HepG2 (cell line): ENCODE measurements around the gene LSMEM2. TPM values are rescaled to one million over a fixed set of nuclear protein-coding genes. Genes with fewer than 3 reads are reported as not detected.

Experiments used
- ATRX ChIP-seq: sonication (generic); formaldehyde crosslinking; IDR thresholded peaks from 2 replicates; pipeline ENCODE4 v1.4.0; 2020; ENCODE audit warnings: missing genetic modification reagents, borderline replicate concordance
- CREB1 ChIP-seq, 2 experiments: fragments of 450-650 bp in 1 of 2; IDR thresholded peaks; 2 replicates each; pipeline ENCODE4 v1.6.1; 2016 to 2017; ENCODE audit warnings: control low read depth in 1 of 2, mild to moderate bottlenecking in 1 of 2, missing compliant biosample characterization in 1 of 2, missing genetic modification characterization in 1 of 2
- HDAC2 ChIP-seq: sonication (generic); formaldehyde crosslinking; IDR thresholded peaks from 2 replicates; pipeline ENCODE4 v1.4.0; 2020; ENCODE audit warnings: missing genetic modification reagents
- HMG20A ChIP-seq: IDR thresholded peaks from 2 replicates; pipeline ENCODE4 v1.6.1; 2016; ENCODE audit warnings: borderline replicate concordance
- NR2C2 ChIP-seq: sonication (generic); formaldehyde crosslinking; IDR thresholded peaks from 2 replicates; pipeline ENCODE4 v1.4.0; 2020; ENCODE audit warnings: missing genetic modification reagents, mild to moderate bottlenecking, moderate library complexity, borderline replicate concordance
- PCBP2 ChIP-seq: fragments of 200-400 bp; formaldehyde crosslinking; optimal IDR thresholded peaks from 2 replicates; pipeline ENCODE3; 2018; ENCODE audit warnings: low read length, low read depth; ENCODE audit not compliant: poor library complexity, severe bottlenecking
- SMAD1 ChIP-seq: sonication (generic); formaldehyde crosslinking; IDR thresholded peaks from 2 replicates; pipeline ENCODE4 v1.4.0; 2020; ENCODE audit warnings: missing genetic modification reagents, low read depth, mild to moderate bottlenecking, borderline replicate concordance
- ZNF772 ChIP-seq: sonication (generic); formaldehyde crosslinking; IDR thresholded peaks from 2 replicates; pipeline ENCODE4 v1.5.0; 2020; ENCODE audit warnings: mild to moderate bottlenecking, missing genetic modification reagents
- ZNF775 ChIP-seq: sonication (generic); formaldehyde crosslinking; IDR thresholded peaks from 2 replicates; pipeline ENCODE4 v1.4.0; 2020; ENCODE audit warnings: missing genetic modification reagents, mild to moderate bottlenecking, moderate library complexity, borderline replicate concordance
- ZNF782 ChIP-seq: sonication (generic); formaldehyde crosslinking; IDR thresholded peaks from 2 replicates; pipeline ENCODE4 v1.4.0; 2020; ENCODE audit warnings: missing genetic modification reagents, mild to moderate bottlenecking, borderline replicate concordance
- polyA plus RNA-seq, 8 experiments: library from polyadenylated mRNA; depleted of rRNA in 3 of 8; stranded (reverse) in 7 of 8; unstranded in 1 of 8; fragments of >200 nt; fragmentation: Illumina TruSeq in 4 of 8; extraction: Trizol in 4 of 8; gene quantifications; 2 replicates each; pipeline versions ENCODE4 v1.2.1 to v1.2.3, GENCODE V29; 2011 to 2016; ENCODE audit warnings: low read depth in 4 of 8, missing spikeins in 1 of 8, mixed read lengths in 1 of 8; ENCODE audit not compliant: insufficient read depth in 1 of 8
- total RNA-seq, 5 experiments: library from RNA; depleted of rRNA; stranded (reverse); fragments of >200 nt; fragmentation: Illumina TruSeq; extraction: Trizol; gene quantifications; 2 replicates each; pipeline ENCODE4 v1.2.3, GENCODE V29; 2016; ENCODE audit warnings: low read depth in 1 of 5
- TF ChIP-seq, protein P1 (sequence below): sonication (generic); formaldehyde crosslinking; IDR thresholded peaks from 2 replicates; pipeline ENCODE4 v1.5.1; 2020; ENCODE audit warnings: mild to moderate bottlenecking, moderate library complexity, missing genetic modification reagents
- TF ChIP-seq, protein P2 (sequence below): sonication (generic); formaldehyde crosslinking; IDR thresholded peaks from 2 replicates; pipeline ENCODE4 v1.9.0; 2021; ENCODE audit warnings: mild to moderate bottlenecking, missing genetic modification reagents
- TF ChIP-seq, protein P3 (sequence below): sonication (generic); formaldehyde crosslinking; IDR thresholded peaks from 2 replicates; pipeline ENCODE4 v1.8.0; 2022; ENCODE audit warnings: missing genetic modification reagents, mild to moderate bottlenecking, moderate library complexity, borderline replicate concordance
- TF ChIP-seq, protein P4 (sequence below): sonication (generic); formaldehyde crosslinking; IDR thresholded peaks from 2 replicates; pipeline ENCODE4 v1.4.0; 2020; ENCODE audit warnings: missing genetic modification reagents

The LSMEM2 gene
- total and polyA plus RNA-seq, 2 of the 13 experiments (the other 11 are each of a cell fraction or from before 2014, with no cell fraction given), result 0.07 to 0.41 TPM

DNA sequence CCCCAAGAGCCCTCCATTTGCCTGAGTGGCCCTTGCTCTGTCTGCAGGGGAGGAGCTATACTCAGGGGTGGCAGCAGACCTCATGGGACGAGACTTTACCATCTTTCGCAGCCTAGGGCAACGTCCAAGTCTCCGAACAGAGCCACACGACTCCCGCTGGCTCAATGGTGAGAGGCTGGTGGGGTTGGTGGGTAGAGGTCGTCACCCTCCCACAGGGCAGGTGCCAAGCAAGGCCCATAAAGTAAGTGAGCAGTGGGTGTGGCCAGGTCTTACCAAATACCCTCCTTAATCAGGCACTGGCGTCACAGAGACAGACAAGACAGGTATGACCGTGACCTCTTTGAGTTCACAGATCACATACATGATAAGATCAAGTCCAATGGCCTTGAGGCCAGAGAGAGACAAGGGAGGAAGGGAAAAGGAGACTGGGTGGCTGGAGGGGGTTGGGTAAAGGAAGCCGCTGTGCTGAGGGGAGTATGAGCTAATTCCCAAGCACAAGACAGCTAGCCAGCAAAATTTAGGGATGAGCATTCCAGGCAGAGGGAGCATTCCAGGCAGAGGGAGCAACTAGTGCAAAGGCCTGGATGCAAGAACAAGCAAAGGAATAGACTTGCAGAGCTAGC, 7.5 kb upstream of the LSMEM2 start (continued):
- TF ChIP-seq, protein P1, sequence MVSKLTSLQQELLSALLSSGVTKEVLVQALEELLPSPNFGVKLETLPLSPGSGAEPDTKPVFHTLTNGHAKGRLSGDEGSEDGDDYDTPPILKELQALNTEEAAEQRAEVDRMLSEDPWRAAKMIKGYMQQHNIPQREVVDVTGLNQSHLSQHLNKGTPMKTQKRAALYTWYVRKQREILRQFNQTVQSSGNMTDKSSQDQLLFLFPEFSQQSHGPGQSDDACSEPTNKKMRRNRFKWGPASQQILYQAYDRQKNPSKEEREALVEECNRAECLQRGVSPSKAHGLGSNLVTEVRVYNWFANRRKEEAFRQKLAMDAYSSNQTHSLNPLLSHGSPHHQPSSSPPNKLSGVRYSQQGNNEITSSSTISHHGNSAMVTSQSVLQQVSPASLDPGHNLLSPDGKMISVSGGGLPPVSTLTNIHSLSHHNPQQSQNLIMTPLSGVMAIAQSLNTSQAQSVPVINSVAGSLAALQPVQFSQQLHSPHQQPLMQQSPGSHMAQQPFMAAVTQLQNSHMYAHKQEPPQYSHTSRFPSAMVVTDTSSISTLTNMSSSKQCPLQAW, result 0 out of 2 replicates have a peak, but pooled peaks have one; percentile 51
- TF ChIP-seq ZNF775 (CRISPR knock-in tag), result no peak
- TF ChIP-seq ATRX (CRISPR knock-in tag), result no peak
- peak; percentile 82 for TF ChIP-seq NR2C2 (CRISPR knock-in tag)
- no peak for TF ChIP-seq ZNF782
- TF ChIP-seq HDAC2 (CRISPR knock-in tag), result peak; percentile 77
- no peak for TF ChIP-seq CREB1 (IDR thresholded peaks at IDR 0.05)
- TF ChIP-seq CREB1 (CRISPR knock-in tag; IDR thresholded peaks at IDR 0.05), result no peak
- 0 out of 2 replicates have a peak, but pooled peaks have one; percentile 15 for TF ChIP-seq SMAD1 (CRISPR knock-in tag)
- TF ChIP-seq ZNF772 (CRISPR knock-in tag), result no peak
- TF ChIP-seq, protein P2, sequence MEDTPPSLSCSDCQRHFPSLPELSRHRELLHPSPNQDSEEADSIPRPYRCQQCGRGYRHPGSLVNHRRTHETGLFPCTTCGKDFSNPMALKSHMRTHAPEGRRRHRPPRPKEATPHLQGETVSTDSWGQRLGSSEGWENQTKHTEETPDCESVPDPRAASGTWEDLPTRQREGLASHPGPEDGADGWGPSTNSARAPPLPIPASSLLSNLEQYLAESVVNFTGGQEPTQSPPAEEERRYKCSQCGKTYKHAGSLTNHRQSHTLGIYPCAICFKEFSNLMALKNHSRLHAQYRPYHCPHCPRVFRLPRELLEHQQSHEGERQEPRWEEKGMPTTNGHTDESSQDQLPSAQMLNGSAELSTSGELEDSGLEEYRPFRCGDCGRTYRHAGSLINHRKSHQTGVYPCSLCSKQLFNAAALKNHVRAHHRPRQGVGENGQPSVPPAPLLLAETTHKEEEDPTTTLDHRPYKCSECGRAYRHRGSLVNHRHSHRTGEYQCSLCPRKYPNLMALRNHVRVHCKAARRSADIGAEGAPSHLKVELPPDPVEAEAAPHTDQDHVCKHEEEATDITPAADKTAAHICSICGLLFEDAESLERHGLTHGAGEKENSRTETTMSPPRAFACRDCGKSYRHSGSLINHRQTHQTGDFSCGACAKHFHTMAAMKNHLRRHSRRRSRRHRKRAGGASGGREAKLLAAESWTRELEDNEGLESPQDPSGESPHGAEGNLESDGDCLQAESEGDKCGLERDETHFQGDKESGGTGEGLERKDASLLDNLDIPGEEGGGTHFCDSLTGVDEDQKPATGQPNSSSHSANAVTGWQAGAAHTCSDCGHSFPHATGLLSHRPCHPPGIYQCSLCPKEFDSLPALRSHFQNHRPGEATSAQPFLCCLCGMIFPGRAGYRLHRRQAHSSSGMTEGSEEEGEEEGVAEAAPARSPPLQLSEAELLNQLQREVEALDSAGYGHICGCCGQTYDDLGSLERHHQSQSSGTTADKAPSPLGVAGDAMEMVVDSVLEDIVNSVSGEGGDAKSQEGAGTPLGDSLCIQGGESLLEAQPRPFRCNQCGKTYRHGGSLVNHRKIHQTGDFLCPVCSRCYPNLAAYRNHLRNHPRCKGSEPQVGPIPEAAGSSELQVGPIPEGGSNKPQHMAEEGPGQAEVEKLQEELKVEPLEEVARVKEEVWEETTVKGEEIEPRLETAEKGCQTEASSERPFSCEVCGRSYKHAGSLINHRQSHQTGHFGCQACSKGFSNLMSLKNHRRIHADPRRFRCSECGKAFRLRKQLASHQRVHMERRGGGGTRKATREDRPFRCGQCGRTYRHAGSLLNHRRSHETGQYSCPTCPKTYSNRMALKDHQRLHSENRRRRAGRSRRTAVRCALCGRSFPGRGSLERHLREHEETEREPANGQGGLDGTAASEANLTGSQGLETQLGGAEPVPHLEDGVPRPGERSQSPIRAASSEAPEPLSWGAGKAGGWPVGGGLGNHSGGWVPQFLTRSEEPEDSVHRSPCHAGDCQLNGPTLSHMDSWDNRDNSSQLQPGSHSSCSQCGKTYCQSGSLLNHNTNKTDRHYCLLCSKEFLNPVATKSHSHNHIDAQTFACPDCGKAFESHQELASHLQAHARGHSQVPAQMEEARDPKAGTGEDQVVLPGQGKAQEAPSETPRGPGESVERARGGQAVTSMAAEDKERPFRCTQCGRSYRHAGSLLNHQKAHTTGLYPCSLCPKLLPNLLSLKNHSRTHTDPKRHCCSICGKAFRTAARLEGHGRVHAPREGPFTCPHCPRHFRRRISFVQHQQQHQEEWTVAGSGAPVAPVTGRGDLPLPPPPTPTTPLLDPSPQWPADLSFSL (CRISPR knock-in tag), result no peak
- TF ChIP-seq HMG20A (CRISPR knock-in tag), result peak; percentile 55; the same call in 1 of the 2 replicates
- TF ChIP-seq, protein P3, sequence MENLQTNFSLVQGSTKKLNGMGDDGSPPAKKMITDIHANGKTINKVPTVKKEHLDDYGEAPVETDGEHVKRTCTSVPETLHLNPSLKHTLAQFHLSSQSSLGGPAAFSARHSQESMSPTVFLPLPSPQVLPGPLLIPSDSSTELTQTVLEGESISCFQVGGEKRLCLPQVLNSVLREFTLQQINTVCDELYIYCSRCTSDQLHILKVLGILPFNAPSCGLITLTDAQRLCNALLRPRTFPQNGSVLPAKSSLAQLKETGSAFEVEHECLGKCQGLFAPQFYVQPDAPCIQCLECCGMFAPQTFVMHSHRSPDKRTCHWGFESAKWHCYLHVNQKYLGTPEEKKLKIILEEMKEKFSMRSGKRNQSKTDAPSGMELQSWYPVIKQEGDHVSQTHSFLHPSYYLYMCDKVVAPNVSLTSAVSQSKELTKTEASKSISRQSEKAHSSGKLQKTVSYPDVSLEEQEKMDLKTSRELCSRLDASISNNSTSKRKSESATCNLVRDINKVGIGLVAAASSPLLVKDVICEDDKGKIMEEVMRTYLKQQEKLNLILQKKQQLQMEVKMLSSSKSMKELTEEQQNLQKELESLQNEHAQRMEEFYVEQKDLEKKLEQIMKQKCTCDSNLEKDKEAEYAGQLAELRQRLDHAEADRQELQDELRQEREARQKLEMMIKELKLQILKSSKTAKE, result peak; percentile 96
- TF ChIP-seq, protein P4, sequence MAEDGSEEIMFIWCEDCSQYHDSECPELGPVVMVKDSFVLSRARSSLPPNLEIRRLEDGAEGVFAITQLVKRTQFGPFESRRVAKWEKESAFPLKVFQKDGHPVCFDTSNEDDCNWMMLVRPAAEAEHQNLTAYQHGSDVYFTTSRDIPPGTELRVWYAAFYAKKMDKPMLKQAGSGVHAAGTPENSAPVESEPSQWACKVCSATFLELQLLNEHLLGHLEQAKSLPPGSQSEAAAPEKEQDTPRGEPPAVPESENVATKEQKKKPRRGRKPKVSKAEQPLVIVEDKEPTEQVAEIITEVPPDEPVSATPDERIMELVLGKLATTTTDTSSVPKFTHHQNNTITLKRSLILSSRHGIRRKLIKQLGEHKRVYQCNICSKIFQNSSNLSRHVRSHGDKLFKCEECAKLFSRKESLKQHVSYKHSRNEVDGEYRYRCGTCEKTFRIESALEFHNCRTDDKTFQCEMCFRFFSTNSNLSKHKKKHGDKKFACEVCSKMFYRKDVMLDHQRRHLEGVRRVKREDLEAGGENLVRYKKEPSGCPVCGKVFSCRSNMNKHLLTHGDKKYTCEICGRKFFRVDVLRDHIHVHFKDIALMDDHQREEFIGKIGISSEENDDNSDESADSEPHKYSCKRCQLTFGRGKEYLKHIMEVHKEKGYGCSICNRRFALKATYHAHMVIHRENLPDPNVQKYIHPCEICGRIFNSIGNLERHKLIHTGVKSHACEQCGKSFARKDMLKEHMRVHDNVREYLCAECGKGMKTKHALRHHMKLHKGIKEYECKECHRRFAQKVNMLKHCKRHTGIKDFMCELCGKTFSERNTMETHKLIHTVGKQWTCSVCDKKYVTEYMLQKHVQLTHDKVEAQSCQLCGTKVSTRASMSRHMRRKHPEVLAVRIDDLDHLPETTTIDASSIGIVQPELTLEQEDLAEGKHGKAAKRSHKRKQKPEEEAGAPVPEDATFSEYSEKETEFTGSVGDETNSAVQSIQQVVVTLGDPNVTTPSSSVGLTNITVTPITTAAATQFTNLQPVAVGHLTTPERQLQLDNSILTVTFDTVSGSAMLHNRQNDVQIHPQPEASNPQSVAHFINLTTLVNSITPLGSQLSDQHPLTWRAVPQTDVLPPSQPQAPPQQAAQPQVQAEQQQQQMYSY (CRISPR knock-in tag), result no peak
- TF ChIP-seq PCBP2, result no peak
